Posterior vena cava (tissue), 2 donors: Measurements from ENCODE around the gene KRT71. TPM values are rescaled to one million over a fixed set of nuclear protein-coding genes. Genes with fewer than 3 reads are reported as not detected.
A peak's percentile ranks its signal among the peaks of the same experiment; 100 is the strongest.
"Not testable (repeated sequence)": the region's sequence is repeated elsewhere in the genome, so short reads cannot be mapped to it uniquely, and the experiment has no call there.

Source experiments
- DNase-seq: peaks from one replicate; pipeline ENCODE4 v3.0.0-alpha.2; 2020; ENCODE audit warnings: low spot score
- intact Hi-C, 2 donors: fragments of 100-400 bp; cut with DNase I; formaldehyde crosslinking; loops; one replicate each; pipeline versions ENCODE4 v1.14.1 to v1.14.2; 2022 to 2023
- total RNA-seq, 2 donors: library from RNA; stranded (reverse); fragmentation: NEBNext Ultra II Directional; extraction: Animal tissue kit (Norgen Biotek cat#: 25700); gene quantifications; one replicate each; pipeline ENCODE4 v1.2.1, GENCODE V29; 2021
- donor health status: DM: yes; HTN: yes; CAD: no.
- donor health status: DM: yes; HTN: yes; CAD: no.

Gene KRT71
- total RNA-seq, 2 donors from 2014 or later, result not detected

DNA sequence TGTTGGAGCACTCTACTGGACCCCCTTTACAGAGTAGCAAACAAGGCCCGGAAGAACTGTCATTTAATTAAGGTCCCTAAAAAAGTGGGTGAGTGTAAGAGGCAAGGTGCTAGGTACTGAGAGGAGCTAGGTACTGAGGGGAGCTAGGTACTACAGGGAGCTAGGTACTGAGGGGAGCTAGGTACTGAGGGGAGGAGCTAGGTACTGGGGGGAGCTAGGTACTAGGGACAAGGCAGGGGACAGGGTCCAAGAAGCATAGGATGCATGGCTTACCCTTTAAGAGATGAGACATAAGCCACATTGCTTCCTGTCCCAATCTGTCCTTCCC, 37.7 kb downstream of the KRT71 start:
- no peak for DNase-seq
- intact Hi-C loops, result no loop called here

DNA sequence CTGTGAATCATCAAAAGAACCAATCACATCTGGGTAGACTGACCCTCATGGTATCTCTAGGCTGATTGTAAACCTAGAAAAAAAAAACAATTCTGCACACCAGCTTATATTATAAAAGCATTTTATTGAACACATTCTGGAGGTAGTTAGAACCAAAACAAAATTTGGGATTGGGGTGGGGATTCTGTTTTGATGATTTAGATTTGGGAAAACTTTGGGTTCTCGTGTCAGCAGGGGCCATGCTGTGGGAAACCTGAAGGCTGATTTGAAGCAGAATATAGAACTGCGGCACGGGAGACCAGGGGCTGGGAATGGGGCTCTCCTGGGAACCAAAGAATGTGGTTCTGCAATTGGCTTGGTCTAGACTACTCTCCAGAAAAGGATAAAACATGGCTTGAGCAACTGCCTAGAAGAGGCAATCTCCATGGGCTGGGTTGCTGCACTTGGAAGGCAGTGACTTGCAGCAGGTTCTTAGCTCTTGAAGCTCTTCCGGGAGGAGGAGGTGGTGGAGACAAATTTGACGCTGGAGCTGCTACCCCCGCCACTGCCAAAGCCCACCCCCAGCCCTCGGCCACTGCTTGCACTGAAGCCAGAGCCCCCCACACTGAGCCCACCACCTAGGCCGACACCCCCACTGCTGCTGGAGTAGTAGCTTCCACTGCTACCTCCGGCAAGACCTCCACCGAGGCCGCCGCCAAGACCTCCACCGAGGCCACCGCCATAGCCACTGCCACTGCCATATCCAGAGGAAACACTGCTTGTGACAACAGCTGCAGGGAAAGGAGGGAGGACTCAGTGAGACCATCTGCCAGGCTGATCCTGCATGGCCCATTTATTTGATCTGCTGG, 38.2 kb downstream of the KRT71 start:
- DNase-seq, result peak; percentile 78
- intact Hi-C loops, result no loop called here

DNA sequence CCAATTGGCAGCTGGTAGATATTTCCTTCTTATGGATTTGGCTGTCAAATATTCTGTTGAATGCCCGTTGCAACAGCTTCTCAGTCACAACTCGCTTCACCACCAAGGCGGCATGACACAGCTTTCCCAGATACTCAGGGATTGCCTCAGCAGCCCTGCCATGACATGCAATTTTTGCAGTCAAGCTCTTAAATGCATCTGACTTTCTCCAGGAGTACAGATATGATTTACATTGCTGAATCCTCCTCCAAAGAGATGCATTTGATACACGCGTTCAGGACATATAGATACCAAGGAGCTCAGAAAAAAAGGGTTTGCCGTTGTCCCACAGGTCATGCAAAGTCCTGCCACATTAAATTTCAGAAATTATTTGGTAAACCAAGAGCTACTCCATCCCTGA, 39.2 kb downstream of the KRT71 start:
- intact Hi-C loops, result no loop called here
- no peak for DNase-seq

DNA sequence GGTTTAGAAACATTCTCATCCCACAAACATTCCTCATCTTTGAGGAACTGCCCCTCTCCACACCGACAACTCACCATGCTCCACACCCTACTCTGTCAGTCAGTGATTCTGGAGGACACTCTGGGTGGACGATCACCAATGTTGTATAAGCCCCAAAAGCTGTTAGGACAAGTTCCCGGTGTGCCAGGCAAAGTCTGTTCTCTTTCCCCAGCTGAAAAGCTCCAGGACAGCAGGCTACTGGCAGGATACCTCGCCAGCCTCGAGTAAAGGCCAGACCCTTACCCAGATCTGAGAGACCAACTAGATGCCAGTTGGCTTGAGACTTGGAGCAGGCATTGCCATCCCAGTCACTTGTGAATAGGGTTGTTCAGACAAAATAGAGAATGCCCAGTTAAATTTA, 44.7 kb downstream of the KRT71 start:
- DNase-seq, result no peak
- intact Hi-C loops, result no loop called here

DNA sequence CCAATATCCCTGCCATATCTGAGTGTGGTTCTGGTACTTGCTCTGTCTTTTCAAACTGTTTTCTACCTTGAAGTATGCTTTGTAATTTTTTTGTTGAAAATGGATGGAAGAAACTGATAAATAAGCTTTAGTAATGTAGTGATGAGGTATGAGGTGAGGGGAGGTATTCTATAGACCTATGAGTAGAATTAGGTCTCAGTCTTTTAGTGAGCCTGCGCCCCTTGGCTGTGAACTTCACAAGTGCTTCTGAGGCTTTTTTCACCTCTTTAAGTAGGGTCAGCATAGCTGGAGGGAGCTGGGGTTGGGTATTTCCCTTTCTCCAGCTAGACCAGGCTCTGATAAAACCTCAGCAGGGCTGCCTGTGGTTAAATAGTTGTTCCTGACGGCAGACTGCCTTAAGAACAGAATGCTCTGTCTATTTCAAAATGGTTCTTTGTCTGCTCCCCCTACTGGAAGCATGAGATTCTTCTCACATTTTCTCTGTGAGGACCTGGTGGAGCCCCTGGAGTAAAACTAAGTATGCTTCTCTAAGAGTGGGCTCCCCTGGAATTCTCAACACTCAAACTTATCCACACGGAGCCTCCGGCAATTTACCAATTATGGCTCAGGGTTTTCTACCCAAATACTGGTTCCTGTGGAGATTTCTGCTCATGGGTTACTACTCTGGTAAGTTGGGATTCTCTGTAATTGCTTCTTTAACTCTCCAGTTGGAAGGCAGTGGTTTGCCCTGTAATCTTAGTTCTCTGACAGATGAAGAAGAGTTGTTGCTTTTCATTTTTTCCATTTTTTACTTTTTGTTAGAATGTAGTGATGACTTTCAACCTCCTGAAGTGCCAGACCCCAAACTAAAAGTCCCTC, 45.9 kb downstream of the KRT71 start:
- intact Hi-C loops, result no loop called here
- no peak for DNase-seq

DNA sequence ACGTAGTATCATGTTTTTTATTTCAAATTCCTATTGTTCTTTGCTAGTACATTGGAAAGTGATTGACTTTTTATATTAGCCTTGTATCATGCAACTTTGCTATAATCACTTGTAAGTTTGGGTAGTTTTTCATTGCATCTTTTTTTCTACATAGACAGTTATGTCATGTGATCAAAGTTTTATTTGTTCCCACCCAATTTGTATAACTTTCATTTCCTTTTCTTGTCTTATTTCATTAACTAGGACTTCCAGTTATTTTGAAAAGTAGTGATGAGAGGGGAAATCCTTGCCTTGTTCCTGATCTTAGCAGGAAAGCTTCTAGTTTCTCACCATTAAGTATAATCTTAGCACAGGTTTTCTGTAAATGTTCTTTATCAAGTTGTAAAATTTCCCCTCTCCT, 50.1 kb downstream of the KRT71 start:
- DNase-seq, result no peak
- intact Hi-C loops, result no loop called here

DNA sequence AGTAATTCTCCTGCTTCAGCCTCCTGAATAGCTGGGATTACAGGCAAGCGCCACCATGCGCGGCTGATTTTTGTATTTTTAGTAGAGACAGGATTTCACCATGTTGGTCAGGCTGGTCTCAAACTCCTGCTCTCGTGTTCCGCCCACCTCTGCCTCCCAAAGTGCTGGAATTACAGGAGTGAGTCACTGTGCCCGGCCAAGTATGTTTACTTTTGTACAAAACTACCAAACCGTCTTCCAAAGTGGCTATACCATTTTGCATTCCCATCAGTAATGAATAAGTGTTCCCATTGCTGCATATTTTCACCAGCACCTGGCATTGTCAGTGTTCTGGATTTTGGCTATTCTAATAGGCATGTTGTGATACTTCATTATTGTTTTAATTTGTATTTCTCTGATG, 51.5 kb downstream of the KRT71 start:
- intact Hi-C loops, result no loop called here
- DNase-seq, result no peak

DNA sequence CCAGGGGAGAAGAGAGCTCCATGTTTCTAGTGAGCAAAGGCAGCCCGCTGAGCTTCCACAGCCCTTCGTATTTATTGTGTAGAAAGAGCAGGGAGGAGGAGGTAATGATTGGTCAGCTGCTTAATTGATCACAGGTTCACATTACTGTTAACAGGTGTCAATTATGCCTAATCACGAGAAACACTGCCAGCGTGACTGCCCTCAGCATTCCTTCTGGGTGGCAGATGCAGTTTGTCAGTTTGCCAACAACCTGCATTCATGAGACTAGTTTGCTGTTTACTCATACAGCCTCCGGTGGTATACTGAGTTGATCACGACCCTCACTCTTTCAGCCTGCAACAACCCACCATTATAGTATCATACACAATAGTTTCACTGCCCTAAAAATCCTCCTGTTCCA, 52.4 kb downstream of the KRT71 start:
- intact Hi-C loops, DNase-seq: not testable (repeated sequence)

DNA sequence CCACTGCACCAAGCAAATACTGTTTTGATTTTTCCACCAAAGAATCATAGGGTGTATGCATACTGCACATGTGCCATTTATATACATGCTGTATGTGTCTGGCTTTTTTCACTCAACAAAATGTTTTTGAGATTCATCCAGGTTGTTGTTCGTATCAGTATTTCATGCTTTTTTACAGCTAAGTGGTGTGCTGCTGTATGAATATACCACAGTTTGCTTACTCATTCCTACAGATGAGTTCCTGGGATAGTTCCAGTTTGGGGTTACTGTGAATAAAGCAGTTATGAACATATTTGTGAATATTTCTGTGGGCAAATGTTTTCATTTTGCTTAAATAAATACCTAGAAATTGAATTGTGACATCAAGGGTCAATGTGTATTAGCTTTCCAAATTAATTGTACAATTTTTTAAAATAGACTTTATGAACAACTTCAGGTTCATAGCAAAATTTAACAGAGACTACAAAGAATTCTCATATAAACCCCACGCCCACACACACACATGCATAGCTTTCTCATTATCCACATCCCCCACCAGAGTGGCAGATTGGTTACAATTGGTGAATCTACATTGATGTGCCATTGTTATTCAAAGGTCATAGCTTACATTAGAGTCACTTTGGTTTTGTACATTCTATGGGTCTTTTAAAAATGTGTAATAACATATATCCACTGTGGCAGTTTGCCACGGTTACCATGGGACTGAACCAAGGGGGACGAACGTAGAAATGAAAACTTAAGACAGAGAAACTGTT, 53.0 kb downstream of the KRT71 start:
- intact Hi-C loops, result no loop called here
- no peak for DNase-seq

DNA sequence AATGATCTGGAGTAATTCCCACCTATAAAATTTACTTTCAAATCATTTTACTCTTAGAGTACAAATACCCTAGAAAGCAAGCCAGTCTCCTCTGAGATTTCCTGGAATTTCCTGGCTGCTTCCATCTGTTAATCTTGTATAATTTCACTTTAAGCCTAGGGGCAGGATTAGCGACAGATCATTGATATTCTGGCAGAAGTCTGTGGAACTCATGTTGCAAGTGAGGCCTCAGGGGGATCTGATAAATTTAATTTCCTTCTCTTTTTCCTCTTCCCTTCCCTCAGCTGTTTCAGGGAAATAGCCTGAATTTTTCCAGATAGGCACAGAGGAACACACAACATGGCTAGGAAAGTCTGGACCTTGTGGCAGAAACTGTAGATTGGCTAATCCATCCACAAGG, 54.0 kb downstream of the KRT71 start:
- intact Hi-C loops, result no loop called here
- no peak for DNase-seq

DNA sequence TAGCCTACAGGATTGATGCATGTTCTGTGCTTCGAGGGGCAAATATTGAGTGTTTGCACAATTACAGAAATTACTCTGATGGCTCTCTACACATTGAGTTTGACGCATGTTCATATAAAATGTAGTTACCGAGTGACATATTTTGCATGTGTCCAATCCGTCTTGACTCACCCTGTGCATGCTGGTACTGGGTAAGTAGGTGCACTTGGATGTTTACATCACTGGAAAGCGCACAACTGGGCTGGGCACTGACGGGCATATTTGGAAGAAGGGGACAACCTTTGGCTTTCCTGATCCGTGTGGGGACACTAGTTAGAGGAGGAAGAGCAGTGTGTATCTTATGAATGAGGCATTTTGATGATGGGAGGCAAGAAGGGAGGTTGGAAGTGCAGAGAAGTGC, 55.0 kb downstream of the KRT71 start:
- intact Hi-C loops, result no loop called here
- DNase-seq, result no peak

DNA sequence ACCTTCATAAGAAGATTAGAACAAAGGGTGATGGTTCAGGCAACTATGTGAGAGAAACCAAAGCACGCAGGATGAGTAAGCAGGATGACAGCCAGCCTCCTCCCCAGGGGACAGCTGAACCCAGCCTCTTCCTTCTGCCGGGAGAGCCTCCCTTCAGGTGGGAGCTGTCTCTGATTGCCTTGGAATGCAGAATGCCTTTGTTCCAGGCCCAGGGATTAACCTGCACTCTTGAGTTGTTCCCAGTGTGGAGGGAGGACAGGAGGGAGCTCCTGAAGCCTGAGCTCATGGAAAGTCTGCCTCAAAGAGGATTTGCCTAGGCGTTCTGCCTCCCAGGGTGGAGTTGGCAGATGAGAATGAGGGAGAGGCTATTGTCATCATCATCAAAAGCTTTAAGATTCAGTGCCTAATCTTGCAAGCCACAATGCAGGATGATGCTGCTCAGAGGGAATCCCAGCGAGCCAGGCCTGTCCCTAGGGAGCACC, 56.3 kb downstream of the KRT71 start:
- DNase-seq, result no peak
- intact Hi-C loops, result no loop called here

DNA sequence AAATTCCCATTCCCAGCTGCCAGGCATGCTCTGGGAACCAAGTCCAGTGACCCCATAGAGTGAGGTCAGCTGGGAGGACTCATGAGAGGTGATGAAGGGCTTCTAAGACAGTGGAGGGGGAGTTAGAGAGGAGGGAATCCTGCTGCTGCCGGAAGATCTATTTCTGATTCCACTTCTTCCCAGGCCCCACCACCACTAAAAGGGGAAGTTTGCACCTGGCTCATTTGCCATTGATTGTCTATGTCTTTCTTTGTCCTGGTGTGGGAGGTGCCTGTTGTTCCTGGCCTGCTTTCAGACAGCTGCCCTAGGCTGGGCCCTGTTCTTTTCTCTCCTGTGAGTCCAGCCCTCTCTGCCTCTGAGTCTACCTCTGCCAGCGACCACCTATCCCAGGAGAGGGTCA, 56.9 kb downstream of the KRT71 start:
- intact Hi-C loops, result no loop called here
- DNase-seq, result no peak

DNA sequence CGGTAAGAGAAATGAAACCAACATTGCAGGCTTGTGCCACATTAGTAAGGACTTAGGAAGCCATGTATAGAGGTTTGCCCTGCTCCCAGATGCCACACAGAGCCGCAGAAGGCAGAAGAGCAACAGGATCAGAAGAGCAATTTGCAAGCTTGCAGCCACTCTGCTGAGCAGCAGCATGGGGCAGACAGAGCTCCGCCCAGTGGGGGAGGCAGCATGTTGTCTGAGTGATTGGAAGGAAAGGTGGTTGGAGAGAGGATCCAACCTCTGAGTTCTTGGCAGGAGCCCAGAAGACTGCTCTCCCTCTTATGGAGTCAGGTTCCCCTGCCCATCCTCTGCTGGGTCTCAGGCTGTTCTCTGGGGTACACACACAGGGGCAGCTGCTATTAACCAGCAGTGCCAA, 57.6 kb downstream of the KRT71 start:
- DNase-seq, result no peak
- intact Hi-C loops, result no loop called here

DNA sequence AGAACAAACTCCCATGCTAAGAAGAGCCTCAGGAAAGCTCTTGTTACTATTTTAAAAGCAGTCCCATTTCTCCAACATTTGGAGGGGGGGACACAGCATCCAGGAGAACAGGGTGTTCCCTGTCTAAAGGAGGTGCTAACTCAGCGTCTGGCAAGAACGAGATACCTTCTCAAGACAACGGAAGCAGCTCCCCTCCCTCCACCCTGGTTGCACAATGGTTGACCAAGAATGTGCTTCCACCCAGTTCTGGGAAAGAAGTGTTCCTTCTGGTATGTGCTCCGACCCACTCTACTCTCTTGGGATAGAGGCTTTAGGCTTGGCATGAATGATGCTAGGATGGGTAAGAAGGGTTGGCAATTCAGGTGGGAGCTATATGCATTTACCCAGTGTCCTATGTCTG, 58.4 kb downstream of the KRT71 start:
- DNase-seq, result no peak
- intact Hi-C loops, result no loop called here

DNA sequence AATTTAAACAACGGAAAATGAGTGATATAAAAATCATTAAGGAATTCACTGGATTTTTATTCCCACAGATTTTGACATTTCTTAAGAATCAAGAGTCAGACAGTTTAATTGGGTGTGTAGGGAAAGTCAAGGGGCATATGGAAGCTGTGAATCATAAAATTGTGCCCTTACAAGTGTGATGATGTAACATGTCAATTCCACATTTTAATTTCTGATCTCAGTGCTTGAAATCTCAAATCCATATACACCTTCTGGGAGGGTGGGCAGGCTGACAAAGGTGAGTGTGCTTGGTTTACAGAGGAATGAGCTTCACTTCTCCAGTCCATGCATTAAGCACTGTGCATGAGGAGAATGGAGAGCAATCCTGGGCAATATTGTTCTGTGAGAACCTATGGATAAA, 58.8 kb downstream of the KRT71 start:
- no peak for DNase-seq
- intact Hi-C loops, result no loop called here
